Cardiac muscle cell (in vitro differentiated cells and primary cell): ENCODE results near the gene ACTN3. TPM values are rescaled to one million over a fixed set of nuclear protein-coding genes. Genes with fewer than 3 reads are reported as not detected.

Source experiments
- DNase-seq, 2 donors: peaks; one replicate each; pipeline versions ENCODE4 v3.0.0 to v3.0.0-alpha.2; 2010 to 2017; ENCODE audit warnings: low read depth in 1 of 2, low spot score in 1 of 2
- H3K27ac ChIP-seq: fragments of 200-600 bp; sonication (generic); 2 replicates; pipeline ENCODE4 v1.5.1; 2016
- H3K27me3 ChIP-seq: fragments of 200-600 bp; sonication (generic); 2 replicates; pipeline ENCODE4 v1.6.0; 2016; ENCODE audit warnings: control low read depth
- H3K36me3 ChIP-seq: fragments of 200-600 bp; sonication (generic); 2 replicates; pipeline ENCODE4 v1.5.1; 2016; ENCODE audit warnings: control low read depth
- H3K4me1 ChIP-seq: fragments of 200-600 bp; sonication (generic); 2 replicates; pipeline ENCODE4 v1.8.1; 2017; ENCODE audit warnings: low read depth, mild to moderate bottlenecking, mixed run types
- H3K4me3 ChIP-seq: fragments of 200-600 bp; sonication (generic); 2 replicates; pipeline ENCODE4 v1.5.1; 2016; ENCODE audit warnings: mild to moderate bottlenecking
- H3K9me3 ChIP-seq: fragments of 200-600 bp; sonication (generic); 2 replicates; pipeline ENCODE4 v1.5.1; 2017; ENCODE audit warnings: low read depth, mild to moderate bottlenecking, control low read depth
- polyA plus RNA-seq: library from polyadenylated mRNA; unstranded; fragments of >200 nt; fragmentation: Nextera tagmentation; extraction: Ambion mirVana; gene quantifications from 2 replicates; pipeline ENCODE4 v1.2.1, GENCODE V29; 2016
- total RNA-seq: library from RNA; depleted of rRNA; stranded (reverse); fragments of >200 nt; gene quantifications from 2 replicates; pipeline ENCODE4 v1.2.3, GENCODE V29; 2016
- TF ChIP-seq, protein P1 (sequence below): IDR thresholded peaks from 2 replicates; pipeline ENCODE4 v1.5.1; 2012; ENCODE audit warnings: low read depth, mild to moderate bottlenecking, low read length

The ACTN3 gene
- total and polyA plus RNA-seq, 2 experiments from 2014 or later: 111 to 189 TPM

DNA sequence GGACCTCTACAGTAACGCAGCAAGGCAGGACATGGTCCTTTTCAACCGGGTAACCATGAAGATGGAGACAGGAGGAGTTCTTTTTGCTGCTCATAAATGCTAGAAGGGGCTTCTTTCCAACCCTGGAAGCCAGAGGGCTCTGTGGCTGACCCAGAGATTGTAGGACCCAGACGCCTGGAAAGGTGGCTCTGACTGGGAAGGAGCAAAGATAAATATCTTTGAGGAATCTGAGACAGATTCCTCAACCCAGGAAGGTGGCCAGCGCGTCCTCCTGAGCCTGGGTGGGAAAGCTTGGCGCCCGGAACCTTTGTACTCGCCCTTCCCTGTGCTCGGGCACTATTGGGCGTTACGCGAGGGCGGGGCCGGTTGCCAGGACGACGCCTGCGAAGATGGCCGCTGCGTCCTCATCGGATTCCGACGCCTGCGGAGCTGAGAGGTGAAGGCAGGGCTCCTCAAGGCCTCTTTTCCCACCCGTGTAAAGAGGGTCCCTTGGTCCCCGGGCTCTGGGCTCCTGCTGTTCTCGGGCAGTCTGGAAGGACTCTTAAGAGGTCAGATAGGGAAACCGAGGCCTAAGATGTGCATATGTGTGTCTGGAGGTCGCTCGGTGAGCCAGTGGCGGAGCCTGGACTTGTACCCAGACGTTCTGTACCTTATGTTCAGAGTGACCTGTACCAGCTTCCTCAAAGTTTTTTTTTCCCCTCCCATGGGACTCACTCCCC is 36.3 kb upstream of the ACTN3 start, which contains the start of gene BBS1:
BBS1 (plus strand) TSS at position 365 of the 719 bp plus-strand sequence; CDS start at position 390, 25 bp downstream.
- Histone ChIP-seq H3K9me3 (no peaks in the 10 kb centered on the region), H3K4me3 (peak within 1 kb of the TSS; percentile 93), H3K27ac (peak within 1 kb of the TSS; percentile 83), H3K36me3 (peaks cover 6% of the 10 kb centered on the region), H3K4me1 (peaks cover 13% of the 10 kb centered on the region), H3K27me3 (no peaks in the 10 kb centered on the region)
- DNase-seq: peak; percentile 84 to 93
- TF ChIP-seq, protein P1, sequence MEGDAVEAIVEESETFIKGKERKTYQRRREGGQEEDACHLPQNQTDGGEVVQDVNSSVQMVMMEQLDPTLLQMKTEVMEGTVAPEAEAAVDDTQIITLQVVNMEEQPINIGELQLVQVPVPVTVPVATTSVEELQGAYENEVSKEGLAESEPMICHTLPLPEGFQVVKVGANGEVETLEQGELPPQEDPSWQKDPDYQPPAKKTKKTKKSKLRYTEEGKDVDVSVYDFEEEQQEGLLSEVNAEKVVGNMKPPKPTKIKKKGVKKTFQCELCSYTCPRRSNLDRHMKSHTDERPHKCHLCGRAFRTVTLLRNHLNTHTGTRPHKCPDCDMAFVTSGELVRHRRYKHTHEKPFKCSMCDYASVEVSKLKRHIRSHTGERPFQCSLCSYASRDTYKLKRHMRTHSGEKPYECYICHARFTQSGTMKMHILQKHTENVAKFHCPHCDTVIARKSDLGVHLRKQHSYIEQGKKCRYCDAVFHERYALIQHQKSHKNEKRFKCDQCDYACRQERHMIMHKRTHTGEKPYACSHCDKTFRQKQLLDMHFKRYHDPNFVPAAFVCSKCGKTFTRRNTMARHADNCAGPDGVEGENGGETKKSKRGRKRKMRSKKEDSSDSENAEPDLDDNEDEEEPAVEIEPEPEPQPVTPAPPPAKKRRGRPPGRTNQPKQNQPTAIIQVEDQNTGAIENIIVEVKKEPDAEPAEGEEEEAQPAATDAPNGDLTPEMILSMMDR: no peak

DNA sequence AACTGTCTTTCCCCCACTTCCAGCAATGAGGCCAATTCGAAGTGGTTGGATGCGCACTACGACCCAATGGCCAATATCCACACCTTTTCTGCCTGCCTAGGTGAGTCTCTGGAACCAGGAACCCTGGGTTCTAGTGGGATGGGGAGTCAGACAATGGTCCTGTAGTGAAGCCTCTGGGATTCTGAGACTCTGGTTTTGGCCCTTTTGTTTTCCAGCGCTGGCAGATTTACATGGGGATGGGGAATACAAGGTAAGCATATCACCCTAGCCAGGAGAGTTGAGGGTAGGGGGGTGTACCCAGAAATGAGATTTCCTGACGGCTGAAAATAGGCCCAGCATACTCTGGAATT is 35.7 kb upstream of the ACTN3 start:
- H3K27me3 ChIP-seq: no peaks in the 10 kb centered on the region
- TF ChIP-seq, protein P1: no peak
- no peak for DNase-seq
- H3K36me3 ChIP-seq: peaks cover 6% of the 10 kb centered on the region
- peak overlapping the region; percentile 93 for H3K4me3 ChIP-seq
- H3K9me3 ChIP-seq: no peaks in the 10 kb centered on the region
- H3K4me1 ChIP-seq: peaks cover 13% of the 10 kb centered on the region
- H3K27ac ChIP-seq: peak overlapping the region; percentile 83

DNA sequence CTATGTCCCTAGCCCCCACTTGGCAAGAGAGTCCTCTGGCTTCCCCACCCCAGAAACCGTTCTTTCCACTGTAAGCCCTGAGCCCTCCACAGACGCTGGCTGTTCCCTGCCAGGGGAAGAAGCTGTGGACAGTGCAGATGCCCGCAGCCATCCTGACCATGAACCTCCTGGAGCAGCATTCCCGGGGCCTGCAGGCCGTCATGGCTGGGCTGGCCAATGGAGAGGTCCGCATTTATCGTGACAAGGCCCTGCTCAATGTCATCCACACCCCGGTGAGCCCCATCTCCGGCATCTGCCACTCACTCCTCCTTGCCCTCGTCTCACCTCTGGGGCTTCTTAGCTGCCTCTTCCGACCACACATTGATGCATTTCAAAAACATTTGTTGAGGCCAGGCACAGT is 23.1 kb upstream of the ACTN3 start:
- Histone ChIP-seq H3K4me1 (peaks cover 16% of the 10 kb centered on the region), H3K4me3 (no peak overlapping the region), H3K27me3 (no peaks in the 10 kb centered on the region), H3K36me3 (peaks cover 20% of the 10 kb centered on the region), H3K27ac (peak overlapping the region; percentile 85), H3K9me3 (no peaks in the 10 kb centered on the region)
- peak in 1 of 2 donors; percentile 82 for DNase-seq
- TF ChIP-seq, protein P1: no peak

DNA sequence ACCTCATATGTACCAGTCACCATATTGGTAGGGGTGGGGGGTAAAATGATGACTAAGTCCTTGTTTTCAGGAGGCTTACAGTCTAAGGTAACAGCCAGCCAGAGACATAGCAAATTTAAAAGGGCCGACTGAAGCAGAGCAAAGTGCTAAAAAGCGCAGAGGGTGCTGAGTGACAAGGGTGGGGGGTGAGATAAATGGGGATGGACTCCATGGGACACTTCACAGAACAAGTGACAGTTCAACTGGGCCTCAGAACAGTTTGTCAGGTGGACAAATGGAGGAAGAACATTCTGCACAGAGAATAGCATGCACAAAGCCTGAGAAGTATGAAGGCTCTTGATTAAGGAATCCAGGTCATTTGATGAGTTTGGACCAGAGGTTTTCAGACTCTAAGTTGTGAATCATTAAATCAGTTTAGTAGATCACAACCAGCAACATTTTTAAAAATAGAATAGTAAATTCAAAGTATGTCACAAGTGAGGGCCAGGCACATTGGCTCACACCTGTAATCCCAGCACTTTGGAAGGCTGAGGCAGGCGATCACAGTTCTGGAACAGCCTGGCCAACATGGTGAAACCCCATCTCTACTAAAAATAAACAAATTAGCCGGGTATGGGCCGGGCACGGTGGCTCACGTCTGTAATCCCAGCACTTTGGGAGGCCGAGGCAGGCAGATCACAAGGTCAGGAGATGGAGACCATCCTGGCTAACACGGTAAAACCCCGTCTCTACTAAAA is 22.2 kb upstream of the ACTN3 start:
- TF ChIP-seq, protein P1: no peak
- Histone ChIP-seq H3K36me3 (peaks cover 18% of the 10 kb centered on the region), H3K4me1 (peaks cover 16% of the 10 kb centered on the region), H3K27ac (peak overlapping the region; percentile 85), H3K4me3 (no peak overlapping the region), H3K9me3 (no peaks in the 10 kb centered on the region), H3K27me3 (no peaks in the 10 kb centered on the region)
- no peak for DNase-seq

DNA sequence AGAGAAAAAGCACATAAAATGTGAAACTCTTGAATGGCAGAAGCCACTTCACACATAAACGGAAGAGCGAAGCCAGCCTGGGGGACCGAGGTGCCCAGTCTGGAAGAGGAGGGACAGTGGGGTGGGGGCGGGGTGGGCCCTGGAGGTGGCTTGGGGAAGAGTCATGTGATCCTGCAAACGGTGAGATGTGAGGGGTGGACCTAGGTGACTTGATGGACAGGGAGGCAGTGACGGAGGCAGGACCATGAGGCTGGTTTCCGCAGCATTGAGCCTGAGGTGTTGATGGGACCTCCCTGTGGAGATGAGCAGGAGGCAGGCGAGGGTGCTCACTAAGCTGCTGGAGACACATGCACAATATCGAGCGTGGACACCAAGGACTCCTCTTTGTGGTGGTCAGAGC is 17.6 kb upstream of the ACTN3 start:
- Histone ChIP-seq H3K4me1 (peaks cover 8% of the 10 kb centered on the region), H3K4me3 (no peak overlapping the region), H3K36me3 (peaks cover 3% of the 10 kb centered on the region), H3K9me3 (no peaks in the 10 kb centered on the region), H3K27ac (no peak overlapping the region), H3K27me3 (no peaks in the 10 kb centered on the region)
- TF ChIP-seq, protein P1: no peak
- DNase-seq: no peak
